Skin epidermis (tissue), 12 donors: Measurements from ENCODE around the gene MCEMP1.

Source experiments
- H3K27ac ChIP-seq, 21 experiments: fragments of 200-600 bp; sonication (generic) in 11 of 21; one replicate each; pipeline ENCODE4 v1.5.0; 2020; ENCODE audit warnings: mild to moderate bottlenecking in 3 of 21, inconsistent platforms in 2 of 21, moderate library complexity in 2 of 21
- H3K4me3 ChIP-seq, 7 experiments: fragments of 200-600 bp; sonication (generic) in 2 of 7; one replicate each; pipeline ENCODE4 v1.5.0; 2020; ENCODE audit warnings: inconsistent platforms in 2 of 7, mild to moderate bottlenecking in 2 of 7, moderate library complexity in 1 of 7

Gene MCEMP1

DNA sequence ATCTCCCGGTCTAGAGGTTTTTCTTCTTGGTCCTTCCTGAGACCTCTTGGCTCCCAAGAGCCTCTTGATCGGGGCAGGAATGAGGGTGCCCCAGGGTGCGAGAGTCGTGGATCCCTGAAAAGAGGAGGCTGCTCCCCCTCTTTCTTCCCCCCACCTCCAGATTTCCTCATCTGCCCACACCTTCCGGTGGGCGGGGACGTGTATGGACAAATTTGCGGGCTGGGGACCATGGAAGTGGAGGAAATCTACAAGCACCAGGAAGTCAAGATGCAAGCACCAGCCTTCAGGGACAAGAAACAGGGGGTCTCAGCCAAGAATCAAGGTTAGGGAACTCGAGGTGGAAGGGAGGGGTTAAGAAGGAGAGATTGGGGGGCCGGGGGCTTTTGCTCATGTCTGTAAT lies at the start of gene MCEMP1:
Gene MCEMP1 (plus strand): TSS at position 237 of the 400 bp plus-strand sequence. CDS start 31 bp downstream, at position 268.
- Histone ChIP-seq H3K4me3 (no peak within 1 kb of the TSS), H3K27ac (peak within 1 kb of the TSS in 3 of 21 experiments; percentile 0 to 48 (median 26))

- Histone ChIP-seq H3K4me3 (no peak overlapping the region), H3K27ac (no peak overlapping the region)
Observed at GRCh38 chr19:7627166-7627565, 49.7 kb upstream of the MCEMP1 start.

DNA sequence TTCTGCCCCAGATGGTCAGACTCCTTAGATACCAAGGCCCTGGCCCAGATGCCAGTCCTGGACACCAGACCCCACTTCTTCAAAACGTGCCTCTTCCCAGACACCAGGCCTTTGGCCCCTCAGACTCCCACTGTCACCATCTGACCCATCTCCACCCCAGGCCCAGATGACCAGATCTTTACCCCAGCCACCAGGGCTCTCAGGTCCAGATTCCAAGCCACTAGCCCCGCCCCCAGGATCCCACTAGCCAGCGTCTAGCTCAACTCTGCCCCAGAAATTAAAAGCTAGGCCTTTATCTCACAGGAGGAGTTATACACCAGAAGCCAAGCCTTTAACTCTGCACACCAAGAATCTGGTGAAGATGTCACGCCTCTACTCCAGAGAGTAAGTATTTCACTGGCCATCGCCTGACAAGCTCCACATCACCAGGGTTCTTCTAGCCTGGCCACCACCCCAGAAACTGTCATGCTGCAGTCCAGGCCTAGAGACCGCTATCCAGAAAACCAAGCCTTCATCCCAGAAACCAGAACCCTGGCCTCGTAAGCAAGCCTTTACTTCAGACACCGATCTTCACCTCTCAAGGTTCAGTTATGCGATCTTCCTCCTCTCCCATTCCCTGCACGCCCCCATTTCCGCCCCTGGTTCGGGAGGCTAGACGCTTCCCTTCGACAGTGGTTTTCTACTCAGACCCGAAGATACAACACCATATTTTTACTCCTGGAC lies 48.1 kb upstream of the MCEMP1 start:
- Histone ChIP-seq H3K27ac (peak overlapping the region in 20 of 21 experiments; percentile 63 to 91 (median 82)), H3K4me3 (peak overlapping the region; percentile 66 to 100 (median 97))

GRCh38 chr19:7629347-7630054 lies 47.4 kb upstream of the MCEMP1 start, which contains the start of the genes PET100 and XAB2:
Gene PET100, plus strand, starts transcription at chr19:7629793. Its CDS starts 41 bp downstream, at chr19:7629834.
Gene XAB2, minus strand, starts transcription at chr19:7629545. Its CDS starts 18 bp downstream, at chr19:7629527.
- peak within 1 kb of the TSS in 20 of 21 experiments; percentile 67 to 94 (median 86) for H3K27ac ChIP-seq

GRCh38 chr19:7631577-7631976 lies 45.3 kb upstream of the MCEMP1 start:
- no peak overlapping the region for H3K4me3 ChIP-seq
- no peak overlapping the region for H3K27ac ChIP-seq

More at GRCh38 chr19:7629347-7630054, 47.4 kb upstream of the MCEMP1 start, which contains the start of the genes PET100 and XAB2:
- peak within 1 kb of the TSS; percentile 66 to 100 (median 97) for H3K4me3 ChIP-seq

- H3K4me3 ChIP-seq: no peak overlapping the region
- no peak overlapping the region for H3K27ac ChIP-seq
Observed at GRCh38 chr19:7632340-7633203, 44.3 kb upstream of the MCEMP1 start.

- H3K4me3 ChIP-seq: no peak within 1 kb of the TSS
- no peak within 1 kb of the TSS for H3K27ac ChIP-seq
Observed at GRCh38 chr19:7633698-7634097, 43.2 kb upstream of the MCEMP1 start, which contains the start of gene PCP2. Gene PCP2, minus strand, starts transcription at chr19:7633719. Its CDS starts 262 bp downstream, at chr19:7633457.

GRCh38 chr19:7635670-7636069 lies 41.2 kb upstream of the MCEMP1 start:
- Histone ChIP-seq H3K27ac (no peak overlapping the region), H3K4me3 (no peak overlapping the region)

DNA sequence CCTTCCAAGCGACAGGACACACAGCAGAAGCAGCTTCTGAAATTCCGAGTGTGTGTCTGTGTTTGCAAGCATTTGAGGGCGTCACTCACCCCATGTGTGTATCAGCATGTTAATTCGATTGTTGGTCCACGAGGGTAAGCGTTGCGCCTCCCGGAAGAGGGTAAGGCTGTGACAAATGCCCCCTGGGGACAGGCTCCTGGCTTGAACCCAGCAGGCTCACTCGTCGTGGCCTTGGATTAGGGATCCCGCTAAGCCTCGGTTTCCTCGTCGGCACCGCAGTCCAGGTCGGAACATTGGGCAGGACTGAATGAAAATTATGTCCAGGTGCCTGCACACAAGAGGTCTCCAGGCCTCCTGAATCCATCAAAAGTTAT lies 40.6 kb upstream of the MCEMP1 start:
- peak overlapping the region in 15 of 21 experiments; percentile 73 to 94 (median 88) for H3K27ac ChIP-seq
- H3K4me3 ChIP-seq: peak overlapping the region in 6 of 7 experiments; percentile 56 to 81 (median 66)

DNA sequence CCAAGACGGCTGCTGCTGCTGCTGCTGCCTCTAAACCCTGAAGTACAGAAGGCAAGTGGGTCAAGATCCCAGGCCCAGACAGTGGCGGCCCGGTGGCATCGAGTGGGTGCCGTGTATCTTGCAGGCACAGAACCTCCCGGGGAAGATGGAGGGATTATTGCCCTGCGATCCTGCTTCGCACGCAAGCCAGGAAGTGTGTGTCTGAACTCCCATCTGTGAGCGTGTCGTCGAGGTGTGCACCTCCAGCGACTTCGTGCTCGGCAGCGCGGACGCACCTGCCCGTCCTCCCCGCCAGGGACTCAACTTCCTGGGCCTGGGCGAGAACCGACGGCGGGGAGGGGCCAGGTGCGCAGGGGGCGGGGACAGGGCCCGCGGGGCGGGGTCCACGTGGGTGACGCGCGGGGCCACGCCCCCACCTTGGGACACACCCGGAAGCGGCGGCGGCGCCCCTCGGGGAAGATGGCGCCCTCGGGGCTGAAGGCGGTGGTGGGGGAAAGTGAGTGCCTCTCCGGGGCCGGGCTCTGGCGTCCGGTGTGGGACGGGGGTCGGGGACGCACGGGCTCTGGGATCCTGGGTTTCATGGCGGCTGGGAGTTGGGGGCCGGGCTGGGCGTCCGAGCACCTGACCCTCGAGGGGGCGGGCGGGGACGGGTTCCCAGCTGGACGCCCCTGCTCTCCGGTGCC lies 40.1 kb upstream of the MCEMP1 start, which contains the start of gene STXBP2:
Gene STXBP2 (plus strand): TSS at position 420 of the 683 bp plus-strand sequence. CDS start 40 bp downstream, at position 460.
- Histone ChIP-seq H3K4me3 (peak within 1 kb of the TSS; percentile 56 to 81 (median 68)), H3K27ac (peak within 1 kb of the TSS; percentile 32 to 94 (median 87))

GRCh38 chr19:7637374-7638256 lies 39.3 kb upstream of the MCEMP1 start:
- Histone ChIP-seq H3K4me3 (peak overlapping the region; percentile 56 to 81 (median 68)), H3K27ac (peak overlapping the region; percentile 32 to 94 (median 87))

GRCh38 chr19:7638802-7639465 lies 38.0 kb upstream of the MCEMP1 start:
- Histone ChIP-seq H3K27ac (no peak overlapping the region), H3K4me3 (no peak overlapping the region)

- Histone ChIP-seq H3K27ac (no peak overlapping the region), H3K4me3 (no peak overlapping the region)
Observed at GRCh38 chr19:7639863-7640348, 37.0 kb upstream of the MCEMP1 start.

DNA sequence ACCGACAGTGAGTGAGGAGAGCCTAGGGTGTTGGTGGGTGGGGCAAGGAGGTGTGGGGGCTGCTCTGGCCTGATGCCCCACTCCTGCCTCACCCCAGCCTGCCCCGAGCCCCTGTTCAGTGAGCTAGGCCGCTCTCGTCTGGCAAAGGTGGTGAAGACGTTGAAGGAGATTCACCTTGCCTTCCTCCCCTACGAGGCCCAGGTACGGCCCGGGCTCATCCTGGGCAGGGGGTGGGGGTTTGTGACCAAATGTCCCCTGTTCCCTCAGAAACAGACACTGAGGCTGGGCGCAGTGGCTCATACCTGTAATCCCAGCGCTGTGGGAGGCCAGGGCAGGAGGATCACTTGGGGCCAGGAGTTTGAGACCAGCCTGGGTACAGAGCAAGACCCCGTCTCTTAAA lies 36.1 kb upstream of the MCEMP1 start:
- no peak overlapping the region for H3K27ac ChIP-seq

GRCh38 chr19:7641290-7642276 lies 35.3 kb upstream of the MCEMP1 start:
- Histone ChIP-seq H3K4me3 (no peak overlapping the region), H3K27ac (no peak overlapping the region)

More for the DNA sequence above, 36.1 kb upstream of the MCEMP1 start:
- no peak overlapping the region for H3K4me3 ChIP-seq
